ENCODE measurements around the gene NFE2L2.
A peak's percentile ranks its signal among the peaks of the same experiment; 100 is the strongest.

NFE2L2 gene

GRCh38 chr2:177245010-177245422, 19.5 kb downstream of the NFE2L2 start:
- peak; percentile 20 for DNase-seq (ENCODE audit: extremely low spot score)
- POLR2A ChIA-PET: interaction anchor here (1.7 to 2.3 kb wide), 2 partner anchors 19 to 33 kb away, joined by 5 to 13 read pairs; partner anchors contain the start of genes HNRNPA3 and NFE2L2
- TF ChIP-seq, protein P1, sequence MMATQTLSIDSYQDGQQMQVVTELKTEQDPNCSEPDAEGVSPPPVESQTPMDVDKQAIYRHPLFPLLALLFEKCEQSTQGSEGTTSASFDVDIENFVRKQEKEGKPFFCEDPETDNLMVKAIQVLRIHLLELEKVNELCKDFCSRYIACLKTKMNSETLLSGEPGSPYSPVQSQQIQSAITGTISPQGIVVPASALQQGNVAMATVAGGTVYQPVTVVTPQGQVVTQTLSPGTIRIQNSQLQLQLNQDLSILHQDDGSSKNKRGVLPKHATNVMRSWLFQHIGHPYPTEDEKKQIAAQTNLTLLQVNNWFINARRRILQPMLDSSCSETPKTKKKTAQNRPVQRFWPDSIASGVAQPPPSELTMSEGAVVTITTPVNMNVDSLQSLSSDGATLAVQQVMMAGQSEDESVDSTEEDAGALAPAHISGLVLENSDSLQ (IDR thresholded peaks at IDR 0.05): no peak
- peak; percentile 69; the same call in 1 of the 2 replicates for TF ChIP-seq ARNT (IDR thresholded peaks at IDR 0.05)
- no peak for TF ChIP-seq ELF4 (IDR thresholded peaks at IDR 0.05)
- no peak for TF ChIP-seq SUZ12 (IDR thresholded peaks at IDR 0.05)
- peak; percentile 46; the same call in 1 of the 2 replicates for TF ChIP-seq ZNF384 (IDR thresholded peaks at IDR 0.05)
- CTCF ChIA-PET: interaction anchor here (0.9 to 1.7 kb wide), 2 partner anchors 10 to 80 kb away, joined by 4 to 8 read pairs; no protein-coding TSS in a partner anchor

- CTCF ChIA-PET: interaction anchor here (0.6 to 1.7 kb wide), 5 partner anchors 9 to 79 kb away, joined by 4 to 8 read pairs (median 5); no protein-coding TSS in a partner anchor
- TF ChIP-seq HDGF (IDR thresholded peaks at IDR 0.05; ENCODE audit: borderline replicate concordance): no peak
- TF ChIP-seq LEF1 (IDR thresholded peaks at IDR 0.05; ENCODE audit: borderline replicate concordance): no peak
- no peak for TF ChIP-seq FOXK2 (IDR thresholded peaks at IDR 0.05)
- no peak for TF ChIP-seq SUZ12 (IDR thresholded peaks at IDR 0.05)
- no peak for TF ChIP-seq NFRKB (IDR thresholded peaks at IDR 0.05)
- TF ChIP-seq ARNT (IDR thresholded peaks at IDR 0.05): no peak
- TF ChIP-seq ELF4 (IDR thresholded peaks at IDR 0.05): no peak
- no peak for TF ChIP-seq SP1 (IDR thresholded peaks at IDR 0.05)
- TF ChIP-seq TARDBP (IDR thresholded peaks at IDR 0.05): no peak
- TF ChIP-seq FOXA1 (IDR thresholded peaks at IDR 0.05): no peak
- no peak for TF ChIP-seq BHLHE40 (IDR thresholded peaks at IDR 0.05; ENCODE audit: borderline replicate concordance)
- no peak for TF ChIP-seq CTBP1 (IDR thresholded peaks at IDR 0.05; ENCODE audit: borderline replicate concordance)
- TF ChIP-seq FOXM1 (IDR thresholded peaks at IDR 0.05; ENCODE audit: borderline replicate concordance): no peak
- TF ChIP-seq, protein P1 (IDR thresholded peaks at IDR 0.05): no peak
- TF ChIP-seq ZNF384 (IDR thresholded peaks at IDR 0.05): no peak
- no peak for TF ChIP-seq L3MBTL2 (conservative IDR thresholded peaks at IDR 0.05)
- DNase-seq (ENCODE audit: extremely low spot score): no peak
- POLR2A ChIA-PET: interaction anchor here (1.2 to 2.3 kb wide), 2 partner anchors 19 to 32 kb away, joined by 3 to 13 read pairs; partner anchors contain the start of genes HNRNPA3 and NFE2L2
Measured at GRCh38 chr2:177244244-177244771, 20.2 kb downstream of the NFE2L2 start.

DNA sequence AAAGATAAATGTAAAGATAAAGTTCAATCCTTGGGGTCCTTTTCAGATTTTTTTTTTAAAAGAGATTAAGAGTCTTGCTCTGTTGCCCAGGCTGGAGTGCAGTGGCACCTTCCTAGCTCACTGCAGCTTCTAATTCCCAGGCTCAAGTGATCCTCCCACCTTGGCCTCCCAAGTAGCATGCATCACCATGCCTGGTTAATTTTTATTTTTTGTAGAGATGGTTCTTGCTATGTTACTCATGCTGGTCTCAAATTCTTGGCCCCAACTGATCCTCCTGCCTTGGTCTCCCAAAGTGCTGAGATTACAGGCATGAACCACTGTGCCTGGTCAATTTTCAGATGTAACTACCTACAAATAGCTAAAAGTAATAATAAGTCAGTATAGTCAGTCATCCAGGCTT, 21.1 kb downstream of the NFE2L2 start:
- TF ChIP-seq FOXK2 (IDR thresholded peaks at IDR 0.05): no peak
- no peak for TF ChIP-seq BHLHE40 (IDR thresholded peaks at IDR 0.05; ENCODE audit: borderline replicate concordance)
- no peak for TF ChIP-seq L3MBTL2 (conservative IDR thresholded peaks at IDR 0.05)
- no peak for TF ChIP-seq SUZ12 (IDR thresholded peaks at IDR 0.05)
- TF ChIP-seq ELF4 (IDR thresholded peaks at IDR 0.05): no peak
- DNase-seq (ENCODE audit: extremely low spot score): no peak
- CTCF ChIA-PET: interaction anchor here (0.7 to 1.6 kb wide), 2 partner anchors 9 to 11 kb away, joined by 5 read pairs; no protein-coding TSS in a partner anchor
- POLR2A ChIA-PET: interaction anchor here (0.6 to 1.2 kb wide), 2 partner anchors 31 to 87 kb away, joined by 3 read pairs; partner anchors contain the start of gene HNRNPA3

- POLR2A ChIA-PET: interaction anchor here (0.6 to 1.2 kb wide), 2 partner anchors 31 to 87 kb away, joined by 3 read pairs; partner anchors contain the start of gene HNRNPA3
- CTCF ChIA-PET: interaction anchor here (1.6 kb wide), 1 partner anchor 11 kb away, joined by 5 read pairs; no protein-coding TSS in a partner anchor
- TF ChIP-seq, protein P1 (IDR thresholded peaks at IDR 0.05): no peak
- no peak for TF ChIP-seq FOXM1 (IDR thresholded peaks at IDR 0.05; ENCODE audit: borderline replicate concordance)
- TF ChIP-seq LEF1 (IDR thresholded peaks at IDR 0.05; ENCODE audit: borderline replicate concordance): no peak
- no peak for TF ChIP-seq TARDBP (IDR thresholded peaks at IDR 0.05)
- TF ChIP-seq NFRKB (IDR thresholded peaks at IDR 0.05): no peak
- TF ChIP-seq ARNT (IDR thresholded peaks at IDR 0.05): no peak
- no peak for TF ChIP-seq L3MBTL2 (conservative IDR thresholded peaks at IDR 0.05)
- no peak for TF ChIP-seq SUZ12 (IDR thresholded peaks at IDR 0.05)
- TF ChIP-seq ELF4 (IDR thresholded peaks at IDR 0.05): no peak
- no peak for TF ChIP-seq ZNF384 (IDR thresholded peaks at IDR 0.05)
- TF ChIP-seq HDGF (IDR thresholded peaks at IDR 0.05; ENCODE audit: borderline replicate concordance): no peak
- TF ChIP-seq FOXA1 (IDR thresholded peaks at IDR 0.05): no peak
- TF ChIP-seq FOXK2 (IDR thresholded peaks at IDR 0.05): no peak
- TF ChIP-seq SP1 (IDR thresholded peaks at IDR 0.05): no peak
- no peak for TF ChIP-seq BHLHE40 (IDR thresholded peaks at IDR 0.05; ENCODE audit: borderline replicate concordance)
- TF ChIP-seq CTBP1 (IDR thresholded peaks at IDR 0.05; ENCODE audit: borderline replicate concordance): no peak
- no peak for DNase-seq (ENCODE audit: extremely low spot score)
Measured at GRCh38 chr2:177243073-177243472, 21.5 kb downstream of the NFE2L2 start.

DNA sequence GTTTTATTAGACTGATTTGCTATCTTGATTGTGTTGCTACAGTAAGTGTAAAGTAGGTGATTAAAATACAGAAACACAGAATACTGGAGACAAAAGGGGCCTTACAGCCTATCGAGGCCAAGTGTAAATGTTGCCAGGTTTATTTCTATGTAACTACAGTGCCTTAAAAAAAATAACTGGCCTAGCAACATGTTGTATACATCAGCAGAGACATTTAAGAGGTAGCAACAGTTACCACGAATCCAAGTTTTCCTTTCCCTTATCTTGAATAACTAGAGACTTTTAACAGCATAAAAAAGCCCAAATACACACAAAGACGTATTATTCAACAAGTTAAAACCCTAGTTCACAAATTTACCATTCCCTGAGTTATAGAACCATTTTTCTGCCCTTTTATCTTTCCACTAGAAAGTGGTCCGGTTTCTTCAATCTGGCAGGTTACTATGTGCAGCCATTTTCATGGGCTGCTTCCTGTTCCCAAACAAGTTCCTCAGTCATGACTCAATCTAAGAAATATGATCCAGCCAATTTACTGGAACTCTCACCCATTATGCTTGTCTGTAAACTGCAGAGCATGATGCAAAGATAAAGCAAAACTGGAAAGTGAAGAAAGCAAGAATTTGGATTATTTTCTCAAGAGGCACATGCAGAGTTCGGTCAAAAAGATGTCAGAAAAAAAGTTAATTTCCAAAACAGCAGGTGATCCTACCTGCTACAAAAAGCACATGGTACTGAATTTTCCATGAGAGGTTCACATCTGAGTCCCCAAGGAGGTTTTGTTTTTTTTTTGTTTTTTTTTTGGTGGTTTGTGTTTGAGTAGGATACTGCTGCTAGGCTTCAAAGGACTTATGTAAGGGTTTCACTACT, 22.2 kb downstream of the NFE2L2 start:
- peak; percentile 66 for DNase-seq (ENCODE audit: extremely low spot score)
- POLR2A ChIA-PET: no interaction called here
- no peak for TF ChIP-seq SP1 (IDR thresholded peaks at IDR 0.05)
- peak; percentile 64 for TF ChIP-seq ZNF384 (IDR thresholded peaks at IDR 0.05)
- TF ChIP-seq, protein P1 (IDR thresholded peaks at IDR 0.05): peak; percentile 63; the same call in 1 of the 2 replicates
- no peak for TF ChIP-seq FOXA1 (IDR thresholded peaks at IDR 0.05)
- TF ChIP-seq ELF4 (IDR thresholded peaks at IDR 0.05): peak; percentile 20; the same call in 1 of the 2 replicates
- CTCF ChIA-PET: interaction anchor here (1.0 to 1.6 kb wide), 2 partner anchors 12 to 13 kb away, joined by 3 to 5 read pairs; no protein-coding TSS in a partner anchor

Measured in HEK293T (cell line).